Eye (tissue), 1 donor: ENCODE data around the gene XYLT1.
"Not testable (repeated sequence)": the region's sequence is repeated elsewhere in the genome, so short reads cannot be mapped to it uniquely, and the experiment has no call there.

ENCODE experiments used
- DNase-seq: peaks from one replicate; pipeline ENCODE4 v3.0.0-alpha.2; 2015

The XYLT1 gene

DNA sequence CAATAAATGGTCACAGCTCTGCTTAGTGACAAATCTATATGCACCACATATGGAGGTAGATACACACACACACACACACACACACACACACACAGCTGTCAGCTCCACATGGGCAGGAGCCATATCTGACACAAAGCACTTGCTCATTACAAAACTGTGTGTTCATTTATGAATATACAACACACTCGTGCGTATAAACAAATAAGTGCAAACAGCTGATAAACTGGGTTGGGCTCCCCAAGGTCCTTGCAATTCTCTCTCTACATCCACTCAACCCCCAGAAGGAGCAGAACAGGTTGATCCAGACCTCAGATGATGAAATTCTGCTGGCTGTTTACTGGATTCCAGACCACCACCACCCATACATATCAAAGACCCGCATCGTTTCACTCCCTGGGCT is 140.7 kb downstream of the XYLT1 start:
- DNase-seq: no peak

DNA sequence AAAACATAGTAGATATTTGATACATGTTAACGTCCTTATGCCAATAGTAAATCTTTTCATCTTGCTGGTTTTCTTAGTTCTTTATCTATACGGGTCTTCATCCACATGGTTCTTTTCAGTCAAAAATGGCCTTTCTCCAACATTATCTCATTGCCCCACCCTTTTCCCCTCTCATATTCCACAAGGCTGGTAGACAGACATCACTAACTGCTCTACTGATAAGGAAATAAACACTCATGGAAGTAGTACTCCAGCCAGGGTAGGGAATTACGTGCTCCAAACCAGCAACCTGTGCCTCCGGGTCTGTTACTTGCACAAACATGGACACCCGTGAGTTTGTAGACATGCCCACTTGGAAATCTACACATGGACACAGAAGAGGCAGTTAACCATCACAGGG is 141.4 kb downstream of the XYLT1 start:
- DNase-seq: no peak

DNA sequence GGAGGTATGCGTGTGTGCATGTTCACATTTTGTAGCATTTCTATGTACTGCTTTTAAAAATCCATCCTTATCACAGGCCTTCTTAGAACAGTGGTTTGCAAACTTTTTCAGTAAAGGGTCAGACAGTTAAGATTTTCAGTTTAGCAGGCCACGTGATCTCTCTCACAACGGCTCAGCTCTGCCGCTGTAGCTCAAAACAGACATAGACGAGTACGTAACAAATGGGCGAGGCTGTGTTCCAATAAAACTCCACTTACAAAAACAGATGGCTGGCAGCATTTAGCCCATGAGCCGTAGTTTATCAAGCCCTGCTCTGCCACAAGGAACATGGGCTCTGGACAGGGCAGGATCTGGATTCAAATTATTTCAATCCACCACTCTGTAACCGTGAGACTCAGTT is 141.8 kb downstream of the XYLT1 start:
- no peak for DNase-seq

DNA sequence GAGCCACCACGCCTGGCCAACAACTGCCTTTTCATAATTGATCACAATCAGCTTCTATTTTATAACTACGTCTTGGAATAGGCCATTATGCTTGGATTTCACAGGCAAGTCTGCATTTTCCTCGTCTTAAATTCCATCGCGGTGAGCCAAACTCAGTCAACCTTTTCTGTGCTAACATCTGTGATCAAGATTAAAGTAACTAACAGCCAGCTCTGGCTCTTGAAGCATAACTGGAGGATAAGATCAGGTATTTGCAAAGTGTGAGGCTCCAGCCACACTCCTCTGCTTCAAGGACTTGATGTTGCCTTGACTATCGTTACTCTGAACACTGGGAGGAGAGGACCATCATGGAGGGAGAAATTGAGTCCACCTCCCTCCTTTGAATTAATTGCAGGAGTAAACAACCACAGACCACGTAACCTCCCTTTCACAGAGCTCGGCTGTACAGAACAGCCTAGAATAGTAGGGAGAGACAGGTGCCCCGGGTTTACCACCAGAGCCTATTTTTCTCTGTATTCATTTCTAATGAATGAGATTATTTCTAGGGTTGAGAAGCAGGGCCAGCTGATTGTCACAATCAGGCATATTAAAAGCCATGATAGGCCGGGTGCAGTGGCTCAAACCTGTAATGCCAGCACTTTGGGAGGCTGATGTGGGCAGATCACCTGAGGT is 143.0 kb downstream of the XYLT1 start:
- no peak for DNase-seq

DNA sequence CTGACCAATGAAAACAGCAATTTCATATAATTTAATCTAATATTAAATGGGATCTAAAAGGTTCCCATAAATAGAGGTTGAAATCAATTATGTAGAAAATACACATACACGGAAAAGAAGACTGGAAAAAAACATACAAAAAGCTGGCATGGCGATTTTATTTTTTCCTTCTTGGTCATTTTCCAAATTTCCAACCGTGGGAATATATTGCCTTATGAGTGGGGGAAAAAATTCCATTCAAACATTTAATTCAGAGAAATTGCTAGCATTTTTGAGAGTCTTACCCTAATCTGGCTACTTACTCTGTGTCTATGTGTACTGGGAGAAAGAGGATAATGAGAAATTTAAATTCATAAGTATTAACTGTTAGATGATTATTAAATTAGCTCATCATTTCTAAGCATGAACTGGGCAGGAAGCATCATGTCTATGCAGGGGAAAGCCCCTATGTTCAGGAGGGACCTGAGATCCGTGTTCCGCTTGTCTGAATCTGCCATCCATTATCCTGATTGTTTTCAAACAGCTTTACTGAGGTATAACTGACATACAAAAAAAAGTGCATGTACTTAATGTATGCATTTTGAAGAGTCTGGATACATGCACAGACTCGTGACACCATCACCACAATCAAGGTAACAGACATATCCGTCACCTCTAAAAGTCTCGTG is 145.2 kb downstream of the XYLT1 start:
- DNase-seq: no peak

DNA sequence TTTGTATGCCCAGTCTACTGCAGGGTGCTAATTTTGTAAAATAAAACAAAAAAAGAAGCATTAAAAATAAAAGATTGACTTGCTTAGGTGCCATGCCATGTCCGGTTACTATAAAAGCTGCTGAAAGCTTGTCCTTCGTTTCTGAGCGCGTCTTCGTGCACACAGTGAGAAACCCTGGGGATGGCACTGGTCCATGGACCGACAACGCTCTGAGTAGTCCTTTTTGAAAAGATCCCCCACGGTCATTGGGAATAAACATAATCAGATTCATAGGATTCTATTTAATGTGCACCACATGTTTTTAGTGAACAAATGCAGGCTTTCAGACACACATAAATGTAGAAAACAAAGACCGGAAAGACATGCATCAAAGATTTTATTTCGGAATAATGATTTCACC is 146.3 kb downstream of the XYLT1 start:
- DNase-seq: no peak

DNA sequence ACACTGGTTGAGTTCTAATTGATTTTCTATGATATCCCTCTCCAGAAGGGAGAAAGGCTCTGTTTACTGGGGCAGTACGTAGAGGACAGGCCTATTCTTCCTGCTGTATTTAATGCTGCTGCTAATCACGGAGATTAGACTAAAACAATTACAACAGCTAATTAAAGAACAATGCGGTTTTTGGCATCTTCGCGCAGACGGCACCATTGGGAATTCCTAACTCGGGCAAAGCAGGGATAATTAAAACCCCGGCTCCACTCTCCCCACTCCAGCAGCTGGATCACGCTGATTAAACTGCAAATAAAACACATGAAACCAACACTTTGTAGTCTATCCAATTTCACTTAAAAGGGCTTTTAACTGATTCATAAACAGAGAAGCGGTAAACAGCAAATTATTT is 147.6 kb downstream of the XYLT1 start:
- no peak for DNase-seq

DNA sequence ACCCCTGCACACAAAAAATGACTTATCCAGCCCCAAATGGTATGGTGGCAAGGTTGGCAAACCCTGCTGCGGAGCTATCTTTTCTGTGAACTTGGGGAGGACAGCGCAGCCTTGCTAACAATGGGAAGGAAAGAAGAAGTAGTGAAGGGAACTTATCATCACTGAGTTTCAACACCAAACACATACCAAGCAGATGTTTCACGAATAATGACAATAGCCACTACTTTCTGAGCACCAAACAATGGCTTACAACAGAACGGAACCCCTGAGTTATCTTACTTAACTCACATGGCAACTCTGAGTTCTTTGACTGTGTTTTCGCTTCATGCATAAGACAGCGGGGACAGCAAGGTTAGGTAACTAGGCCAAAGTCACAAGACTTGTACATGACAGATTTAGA is 148.9 kb downstream of the XYLT1 start:
- no peak for DNase-seq

DNA sequence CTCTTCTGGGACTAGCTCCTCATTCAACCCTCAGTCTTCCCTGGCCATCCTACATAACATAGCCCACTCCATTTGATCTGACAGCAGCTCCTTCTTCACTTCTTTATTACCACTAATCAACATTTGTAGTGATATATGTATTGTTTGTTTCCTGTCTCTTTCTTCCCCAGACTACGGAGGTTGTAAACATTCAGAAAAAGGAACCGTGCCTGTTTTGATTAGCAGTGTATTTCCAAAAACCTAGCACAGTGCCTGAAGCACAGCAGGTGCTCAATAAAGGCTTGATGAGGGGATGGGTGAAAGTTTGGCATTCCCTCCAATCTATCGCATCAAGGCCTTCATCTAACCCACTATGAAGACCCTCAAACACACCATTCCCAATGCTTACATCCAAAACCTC is 150.8 kb downstream of the XYLT1 start:
- DNase-seq: no peak

DNA sequence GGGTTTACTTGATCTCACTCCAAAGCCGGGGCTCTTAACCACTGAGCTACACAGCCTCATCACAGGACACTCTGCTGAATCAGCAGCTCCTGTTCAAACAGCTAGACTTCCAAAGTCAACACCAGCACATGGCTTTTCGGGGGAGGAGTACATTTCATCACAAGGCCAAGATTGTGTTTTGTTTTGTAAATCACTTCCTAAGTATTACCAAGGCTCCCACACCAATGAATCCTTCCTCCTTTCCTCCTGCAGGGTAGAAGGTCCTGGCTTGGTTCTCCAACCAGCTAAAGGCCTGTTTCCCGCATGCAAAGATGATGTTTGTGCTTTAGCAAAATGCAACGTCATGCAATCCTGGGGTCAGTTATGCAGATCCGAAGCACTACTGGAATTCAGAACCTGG is 152.5 kb downstream of the XYLT1 start:
- DNase-seq: no peak

DNA sequence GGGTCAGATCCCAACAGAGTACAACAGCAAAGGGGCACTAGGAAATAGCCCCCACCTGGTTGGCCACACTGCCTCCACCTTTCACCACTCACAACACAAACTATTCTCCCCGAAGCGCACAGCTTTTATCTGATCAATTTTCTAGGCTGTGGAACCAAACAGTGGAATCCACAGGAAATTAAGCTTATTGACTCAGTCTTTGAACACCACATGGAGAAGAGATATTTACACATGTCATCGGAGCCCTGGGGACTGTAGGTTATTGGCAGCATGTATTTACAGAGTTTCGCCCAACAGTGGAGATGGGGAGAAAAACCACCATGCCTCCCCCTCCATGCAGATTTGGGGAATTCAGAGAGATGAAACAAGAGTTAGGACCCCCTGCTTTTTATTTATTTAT is 154.8 kb downstream of the XYLT1 start:
- no peak for DNase-seq

DNA sequence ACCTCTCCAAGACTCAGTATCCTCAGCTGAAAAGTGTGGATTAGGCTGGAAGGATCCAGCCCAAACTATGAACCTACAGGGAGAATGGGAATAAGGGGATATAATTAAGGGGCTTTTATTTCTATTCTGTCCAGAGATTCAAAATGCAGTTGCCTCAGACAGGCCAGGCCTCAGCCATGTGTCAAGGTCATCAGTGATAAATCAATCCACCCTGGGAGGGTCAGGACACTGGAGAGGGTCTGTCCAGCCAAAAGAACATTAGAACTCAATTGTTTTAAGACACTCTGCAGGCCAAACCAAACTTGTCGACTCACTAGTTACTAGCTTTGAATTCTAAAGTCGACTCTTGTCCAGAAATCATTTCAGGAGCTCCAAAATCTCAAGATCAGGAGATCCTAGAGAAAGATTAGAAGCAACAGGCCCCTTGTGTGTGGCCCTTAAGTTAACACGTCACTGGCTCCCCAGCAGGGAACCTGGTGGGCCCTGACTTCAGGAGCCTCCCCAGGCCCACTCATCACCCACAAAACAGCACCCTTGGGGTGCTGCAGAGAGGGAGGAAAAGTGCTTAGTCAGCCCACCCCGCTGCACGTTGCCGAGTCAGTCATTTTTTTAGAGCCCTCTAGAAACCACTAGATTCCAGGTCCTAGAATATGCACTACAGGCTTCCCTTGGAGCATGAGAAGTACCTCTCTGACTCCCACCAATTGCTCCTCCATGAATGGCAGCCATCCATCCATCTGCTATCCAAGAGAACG is 156.8 kb downstream of the XYLT1 start:
- DNase-seq: no peak

DNA sequence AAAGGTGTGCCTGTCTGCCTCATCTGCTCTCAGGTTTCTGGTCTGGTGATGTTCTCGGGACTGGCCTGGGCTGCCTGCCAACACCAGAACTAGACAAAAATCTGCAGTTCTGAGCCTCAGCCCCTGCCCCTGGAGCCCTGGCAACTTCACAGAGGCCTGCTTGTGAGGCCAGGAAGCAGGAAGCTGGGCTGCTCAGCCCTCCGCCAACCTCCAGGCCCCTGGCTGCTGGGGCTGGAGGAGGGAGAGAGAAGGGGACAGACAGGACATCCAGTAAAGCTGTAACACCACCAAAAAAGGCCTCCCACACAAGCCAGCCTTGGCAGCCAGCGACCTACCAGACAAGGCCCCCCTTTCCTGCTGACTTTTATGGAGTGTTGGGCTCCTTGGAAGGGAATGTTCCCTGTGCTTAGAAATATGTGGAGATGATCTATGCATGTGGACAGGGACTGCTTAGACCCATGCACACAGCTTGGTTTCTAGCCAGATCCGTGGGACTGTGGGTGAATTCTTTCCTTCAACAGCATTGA is 157.6 kb downstream of the XYLT1 start:
- no peak for DNase-seq

DNA sequence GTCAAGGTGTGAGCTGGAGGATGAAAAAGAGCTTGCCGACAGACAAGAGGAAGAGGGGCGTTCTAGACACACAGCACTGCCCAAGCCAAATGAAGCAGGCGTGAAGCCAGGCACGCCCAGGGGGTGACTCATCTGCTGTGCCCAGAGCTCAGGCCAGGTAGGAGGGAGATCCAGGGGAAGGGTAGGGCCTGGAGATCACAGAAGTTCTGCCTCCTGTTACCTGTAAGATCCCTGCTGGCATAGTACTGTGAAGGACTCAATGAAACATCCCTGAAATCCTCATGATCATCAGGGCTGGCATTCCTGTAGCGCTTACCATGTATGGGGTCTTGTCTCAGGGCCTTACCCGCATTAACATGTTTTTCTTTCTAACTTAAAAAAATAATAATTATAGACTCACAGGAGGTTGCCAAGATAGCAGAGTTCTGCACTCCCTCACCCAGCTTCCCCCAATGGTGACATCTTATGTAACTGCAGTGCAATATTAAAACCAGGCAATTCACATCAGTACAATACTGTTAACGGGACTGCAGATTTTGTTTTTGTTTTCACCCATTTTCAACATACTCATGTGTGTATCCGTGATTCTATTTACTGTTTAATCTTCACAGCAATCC is 158.6 kb downstream of the XYLT1 start:
- DNase-seq: no peak

DNA sequence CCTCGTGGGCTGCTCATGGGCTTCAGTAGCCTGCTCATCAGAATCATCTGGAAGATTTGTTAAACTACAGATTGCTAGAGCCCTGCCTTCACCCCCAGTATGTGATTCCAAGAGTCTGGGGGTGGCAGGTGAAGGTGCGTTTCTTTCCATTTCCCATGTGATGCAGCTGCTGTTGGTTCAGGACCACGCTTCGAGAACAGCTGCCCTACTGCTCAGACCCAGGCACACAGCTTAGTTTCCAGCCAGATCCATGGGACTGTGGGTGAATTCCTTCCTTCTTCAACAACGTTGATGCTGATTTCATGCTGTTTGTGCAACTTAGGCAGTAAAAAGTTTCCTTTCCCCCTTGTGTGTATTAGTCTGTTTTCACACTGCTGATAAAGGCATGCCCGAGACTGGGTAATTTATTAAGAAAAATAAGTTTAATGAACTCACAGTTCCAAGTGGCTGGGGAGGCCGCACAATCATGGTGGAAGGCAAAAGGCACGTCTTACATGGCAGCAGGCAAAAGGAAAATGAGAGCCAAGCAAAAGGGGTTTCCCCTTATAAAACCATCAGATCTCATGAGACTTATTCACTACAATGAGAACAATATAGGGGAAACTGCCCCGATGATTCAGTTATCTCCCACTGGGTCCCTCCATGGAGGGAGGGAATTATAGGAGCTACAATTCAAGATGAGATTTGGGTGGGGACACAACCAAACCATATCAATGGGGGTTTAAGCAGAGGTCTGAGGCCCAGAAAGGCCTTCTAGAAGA is 159.2 kb downstream of the XYLT1 start:
- DNase-seq: no peak

DNA sequence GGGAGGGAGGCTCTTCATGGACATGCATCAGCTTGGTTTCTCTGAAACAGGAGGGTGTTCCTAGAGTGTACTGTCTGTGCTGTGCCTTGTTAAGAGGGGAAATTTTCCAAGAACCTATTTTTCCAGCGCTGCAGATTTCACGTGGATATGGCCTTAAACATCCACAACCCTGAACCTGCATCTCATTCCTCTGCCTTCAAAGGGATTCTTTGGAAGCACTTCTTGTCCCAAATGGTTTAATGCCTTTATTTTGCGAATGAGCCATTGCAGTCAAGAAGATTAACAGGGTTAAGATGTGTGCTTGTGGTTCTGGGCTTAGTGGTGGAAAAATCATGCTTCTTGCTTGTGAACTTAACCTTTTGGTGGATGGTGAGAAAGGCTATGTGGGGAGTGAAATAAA is 161.2 kb downstream of the XYLT1 start:
- DNase-seq: no peak

DNA sequence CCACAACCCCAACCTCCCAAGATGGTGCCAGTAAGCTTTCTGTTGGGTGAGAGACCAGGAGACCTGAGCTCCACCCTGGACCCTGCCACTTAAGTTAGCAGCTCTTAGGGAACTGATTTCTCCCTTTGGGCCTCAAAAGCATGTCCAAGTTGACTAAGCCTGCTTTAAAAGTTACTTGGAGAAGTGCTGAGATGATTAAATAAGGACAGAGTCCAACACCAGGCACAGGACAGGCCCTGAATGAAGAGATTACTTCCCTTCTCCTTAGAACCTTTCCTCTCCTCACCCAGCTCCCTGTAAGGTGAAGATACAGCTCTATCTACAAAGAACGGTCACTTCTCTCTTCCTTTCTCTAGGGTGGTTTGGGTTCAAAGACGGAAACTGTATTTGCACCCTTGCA is 162.6 kb downstream of the XYLT1 start:
- DNase-seq: no peak

DNA sequence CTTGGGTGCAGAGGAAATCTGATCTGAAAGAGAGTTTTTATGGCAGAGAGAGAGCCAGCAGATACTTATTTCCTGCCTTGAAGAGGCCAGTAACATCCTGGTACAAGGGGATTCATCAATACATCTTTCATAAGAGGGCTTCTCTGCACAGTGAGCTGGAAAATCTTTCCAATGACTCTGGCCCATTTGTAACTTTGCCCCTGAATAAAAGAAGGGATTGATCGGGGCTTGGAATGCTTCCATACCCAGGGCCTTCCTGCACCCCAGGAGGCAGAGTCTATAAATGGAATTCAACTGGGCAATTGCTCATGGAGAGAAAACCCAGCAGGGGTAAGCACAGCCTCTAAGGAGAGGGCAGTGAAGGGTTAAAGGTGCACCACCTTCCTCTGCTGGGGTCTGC is 163.3 kb downstream of the XYLT1 start:
- DNase-seq: no peak

DNA sequence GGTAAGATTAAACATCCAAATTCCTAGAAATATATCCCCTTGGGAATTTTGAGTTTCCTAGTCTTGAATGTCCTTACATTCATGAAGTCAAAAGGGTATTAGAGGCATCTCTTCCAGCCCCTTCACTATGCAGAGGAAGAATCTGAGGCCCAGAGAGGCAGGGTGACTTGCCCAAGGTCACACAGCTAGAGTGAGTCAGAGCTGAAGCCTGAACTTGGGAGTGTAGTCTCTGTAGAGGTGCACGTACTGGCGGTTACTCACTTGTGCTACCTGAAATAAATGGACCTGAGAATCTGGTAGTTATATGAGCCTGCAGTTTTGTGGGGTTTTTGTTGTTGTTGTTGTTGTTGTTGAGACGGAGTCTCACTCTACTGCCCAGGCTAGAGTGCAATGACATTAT is 164.0 kb downstream of the XYLT1 start:
- no peak for DNase-seq

DNA sequence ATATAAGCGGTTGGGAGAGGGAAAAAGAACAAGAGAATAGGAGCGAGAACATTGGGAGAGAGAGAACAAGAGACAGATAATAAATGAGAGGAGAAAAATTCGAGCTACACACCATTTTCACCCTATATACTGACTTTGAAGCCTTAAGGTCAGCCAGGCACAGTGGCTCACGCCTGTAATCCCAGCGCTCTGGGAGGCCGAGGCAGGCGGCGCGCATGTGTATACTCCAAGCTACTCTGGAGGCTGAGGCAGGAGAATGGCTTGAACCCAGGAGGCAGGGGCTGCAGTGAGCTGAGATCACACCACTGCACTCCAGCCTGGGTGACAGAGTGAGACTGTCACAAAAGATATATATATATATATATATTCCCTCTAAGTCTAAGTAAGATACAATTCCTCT is 164.5 kb downstream of the XYLT1 start:
- DNase-seq: not testable (repeated sequence)

DNA sequence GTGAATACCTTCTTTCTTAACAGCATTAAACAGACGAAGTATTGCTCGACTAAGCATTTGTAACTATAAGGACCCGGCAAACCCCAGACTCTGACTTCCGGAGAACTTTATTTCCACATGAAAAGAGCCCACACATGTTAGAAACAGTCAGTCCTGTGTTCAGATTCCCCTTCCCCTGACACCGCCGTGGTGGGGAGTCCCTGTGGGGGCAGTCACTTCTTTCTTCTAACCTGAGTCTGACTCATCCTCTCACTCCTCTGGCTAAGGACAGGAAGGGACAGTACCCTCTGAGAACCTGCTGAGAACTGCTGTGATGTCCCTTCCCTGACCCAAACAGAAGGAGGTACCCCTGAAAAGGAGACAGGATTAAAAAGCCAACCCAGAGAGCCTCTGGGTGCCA is 165.1 kb downstream of the XYLT1 start:
- no peak for DNase-seq

DNA sequence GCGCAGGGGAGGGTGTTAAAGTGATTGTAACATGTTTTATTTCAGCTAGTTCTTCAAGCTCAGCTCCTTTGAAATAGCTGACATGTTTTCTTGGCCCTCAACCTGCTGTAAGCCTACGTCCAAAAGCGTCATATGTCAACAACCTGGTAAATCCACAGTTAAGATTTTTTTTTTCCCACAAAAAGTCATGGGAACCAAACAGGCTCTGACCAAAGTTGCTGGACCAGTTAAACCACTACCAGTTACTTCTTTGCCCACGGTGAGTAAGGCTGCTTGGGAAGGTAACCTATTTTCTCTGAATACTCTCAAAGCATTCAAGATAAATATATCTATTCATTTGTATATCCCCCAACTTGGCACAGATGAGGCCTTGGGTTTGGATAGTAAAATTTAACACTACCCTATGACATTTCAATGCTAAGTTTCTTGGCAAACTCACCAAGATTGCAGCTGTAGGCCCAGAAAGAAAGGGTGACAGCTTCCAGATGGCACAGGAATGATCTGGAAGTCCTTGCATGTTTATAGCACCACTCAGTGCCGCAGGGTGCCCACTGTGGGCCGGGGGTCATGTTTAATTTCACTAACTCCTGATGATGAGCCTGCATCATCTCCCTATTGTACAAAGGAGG is 166.2 kb downstream of the XYLT1 start:
- DNase-seq: peak; percentile 35
